GM23338 (cell line): ENCODE results near the gene PROX1. TPM values are rescaled to one million over a fixed set of nuclear protein-coding genes. Genes with fewer than 3 reads are reported as not detected.

Source experiments
- ATAC-seq: fragments of 200-7000 bp; cut with Tn5 transposase; 3 replicates; pipeline ENCODE4 v1.9.1; 2020
- DNase-seq: peaks from one replicate; pipeline ENCODE4 v3.0.0-alpha.2; 2015; ENCODE audit warnings: low spot score
- H2AFZ ChIP-seq: fragments of 200-600 bp; sonication (generic); 2 replicates; pipeline ENCODE4 v1.8.0; 2016; ENCODE audit warnings: antibody characterized with exemption, mild to moderate bottlenecking, moderate library complexity
- H3F3A ChIP-seq: fragments of 200-600 bp; sonication (generic); replicated peaks from 2 replicates; pipeline ENCODE4 v1.8.0; 2017; ENCODE audit warnings: antibody characterized with exemption, mixed run types, low read depth
- H3K27ac ChIP-seq: fragments of 200-600 bp; sonication (generic); 2 replicates; pipeline ENCODE4 v1.6.1; 2016; ENCODE audit warnings: low read depth
- H3K27me3 ChIP-seq: fragments of 200-600 bp; sonication (generic); 2 replicates; pipeline ENCODE4 v1.8.0; 2016; ENCODE audit warnings: mild to moderate bottlenecking, mixed run types, moderate library complexity; ENCODE audit not compliant: insufficient read depth
- H3K36me3 ChIP-seq: fragments of 200-600 bp; sonication (generic); 2 replicates; pipeline ENCODE4 v1.8.0; 2016; ENCODE audit warnings: mild to moderate bottlenecking; ENCODE audit not compliant: insufficient read depth
- H3K4me1 ChIP-seq: fragments of 200-600 bp; sonication (generic); 2 replicates; pipeline ENCODE4 v1.8.0; 2016; ENCODE audit warnings: mild to moderate bottlenecking, moderate library complexity; ENCODE audit not compliant: insufficient read depth
- H3K4me2 ChIP-seq: fragments of 200-600 bp; sonication (generic); 2 replicates; pipeline ENCODE4 v1.7.1; 2017; ENCODE audit warnings: mixed run types
- H3K4me3 ChIP-seq: fragments of 200-600 bp; sonication (generic); 2 replicates; pipeline ENCODE4 v1.6.1; 2016; ENCODE audit warnings: mixed run types
- H3K79me2 ChIP-seq: fragments of 200-600 bp; sonication (generic); replicated peaks from 2 replicates; pipeline ENCODE4 v1.8.0; 2017; ENCODE audit warnings: mild to moderate bottlenecking; ENCODE audit not compliant: insufficient read depth
- H3K9me2 ChIP-seq: fragments of 200-600 bp; sonication (generic); 2 replicates; pipeline ENCODE4 v1.8.0; 2017; ENCODE audit not compliant: insufficient read depth
- H4K20me1 ChIP-seq: fragments of 200-600 bp; sonication (generic); replicated peaks from 2 replicates; pipeline ENCODE4 v1.8.0; 2017; ENCODE audit warnings: mild to moderate bottlenecking; ENCODE audit not compliant: insufficient read depth
- H3K27ac Mint-ChIP-seq: 2 replicates; pipeline ENCODE4 v1.8.0; 2020; ENCODE audit warnings: inconsistent platforms, mild to moderate bottlenecking, moderate library complexity, mixed read lengths
- H3K27me3 Mint-ChIP-seq: 3 replicates; pipeline ENCODE4 v1.8.0; 2022; ENCODE audit warnings: low read depth, mild to moderate bottlenecking, moderate library complexity, mixed read lengths, inconsistent platforms; ENCODE audit not compliant: insufficient read depth, poor library complexity
- H3K36me3 Mint-ChIP-seq: 3 replicates; pipeline ENCODE4 v1.8.0; 2021; ENCODE audit warnings: low read depth, mild to moderate bottlenecking, inconsistent platforms, moderate library complexity, mixed read lengths
- H3K4me1 Mint-ChIP-seq: 3 replicates; pipeline ENCODE4 v1.8.0; 2020; ENCODE audit warnings: mild to moderate bottlenecking, inconsistent platforms, mixed read lengths
- H3K4me3 Mint-ChIP-seq: 3 replicates; pipeline ENCODE4 v1.8.0; 2021; ENCODE audit warnings: moderate library complexity, mild to moderate bottlenecking, inconsistent platforms, mixed read lengths
- H3K9me3 Mint-ChIP-seq: 3 replicates; pipeline ENCODE4 v1.8.0; 2020; ENCODE audit warnings: moderate library complexity, mild to moderate bottlenecking, inconsistent platforms, mixed read lengths
- EZH2phosphoT487 ChIP-seq: fragments of 200-600 bp; sonication (generic); IDR thresholded peaks from one replicate; pipeline ENCODE4 v1.8.1; 2018; ENCODE audit warnings: antibody characterized with exemption; ENCODE audit not compliant: unreplicated experiment
- JUNB ChIP-seq: IDR thresholded peaks from one replicate; pipeline ENCODE4 v1.6.1; 2016; ENCODE audit warnings: antibody characterized with exemption; ENCODE audit not compliant: unreplicated experiment
- NANOG ChIP-seq: IDR thresholded peaks from 2 replicates; pipeline ENCODE4 v1.6.1; 2016; ENCODE audit warnings: antibody characterized with exemption, borderline replicate concordance
- STAT1 ChIP-seq: IDR thresholded peaks from one replicate; pipeline ENCODE4 v1.6.1; 2016; ENCODE audit warnings: antibody characterized with exemption; ENCODE audit not compliant: unreplicated experiment
- ZNF331 ChIP-seq: fragments of 250-450 bp; sonication (Bioruptor Pico); IDR thresholded peaks from 2 replicates; pipeline ENCODE4 v1.5.0; 2020; ENCODE audit warnings: low read depth, mild to moderate bottlenecking, moderate library complexity
- polyA plus RNA-seq: library from polyadenylated mRNA; unstranded; fragments of >200 nt; fragmentation: Nextera tagmentation; extraction: Ambion mirVana; gene quantifications from 2 replicates; pipeline ENCODE4 v1.2.1, GENCODE V29; 2016
- total RNA-seq: library from RNA; depleted of rRNA; stranded (reverse); fragments of >200 nt; shearing (Covaris generic); gene quantifications from 2 replicates; pipeline ENCODE4 v1.2.3, GENCODE V29; 2014
- TF ChIP-seq, protein P1 (sequence below): fragments of 250-450 bp; sonication (Bioruptor Pico); IDR thresholded peaks from 2 replicates; pipeline ENCODE4 v1.5.0; 2020; ENCODE audit warnings: mild to moderate bottlenecking, moderate library complexity
- TF ChIP-seq, protein P2 (sequence below): IDR thresholded peaks from one replicate; pipeline ENCODE4 v1.6.1; 2018; ENCODE audit warnings: antibody characterized with exemption; ENCODE audit not compliant: unreplicated experiment

PROX1 gene
- total and polyA plus RNA-seq, 2 experiments from 2014 or later = 0.49 to 0.66 TPM

DNA sequence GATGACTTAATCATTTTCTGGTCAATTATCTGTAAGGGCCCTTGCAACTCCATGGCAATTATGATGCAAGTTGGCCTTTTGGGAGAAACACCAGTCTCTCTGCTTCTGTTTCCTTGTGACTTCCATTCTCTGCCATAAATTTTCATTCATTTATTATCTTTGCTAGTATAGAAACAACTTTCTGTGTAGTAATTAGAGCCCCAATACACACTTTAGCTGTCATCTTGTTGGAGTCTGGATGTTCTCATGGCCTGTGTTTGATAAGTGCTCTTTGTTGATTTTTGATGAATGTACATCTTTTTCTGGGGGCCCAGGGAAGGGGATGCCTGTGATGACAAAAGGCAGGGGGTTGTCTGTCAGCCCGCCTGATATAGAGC lies 22.4 kb downstream of the PROX1 start:
- Histone ChIP-seq H3K27ac (no peak overlapping the region), H2AFZ (no peak overlapping the region), H4K20me1 (no peaks in the 10 kb centered on the region), H3K9me2 (0 out of 2 replicates have a peak, but pooled peaks cover 11% of the 10 kb centered on the region), H3K4me3 (no peak overlapping the region), H3K4me2 (no peak overlapping the region), H3K79me2 (no peaks in the 10 kb centered on the region), H3K36me3 (no peaks in the 10 kb centered on the region), H3K27me3 (no peaks in the 10 kb centered on the region), H3F3A (no peaks in the 10 kb centered on the region), H3K4me1 (no peaks in the 10 kb centered on the region)
- Mint-ChIP-seq H3K36me3 (no peaks in the 10 kb centered on the region), H3K4me1 (peaks cover 9% of the 10 kb centered on the region), H3K9me3 (no peaks in the 10 kb centered on the region), H3K4me3 (no peak overlapping the region), H3K27me3 (no peaks in the 10 kb centered on the region), H3K27ac (no peak overlapping the region)
- ATAC-seq = no peak
- no peak for DNase-seq
- TF ChIP-seq, protein P1, sequence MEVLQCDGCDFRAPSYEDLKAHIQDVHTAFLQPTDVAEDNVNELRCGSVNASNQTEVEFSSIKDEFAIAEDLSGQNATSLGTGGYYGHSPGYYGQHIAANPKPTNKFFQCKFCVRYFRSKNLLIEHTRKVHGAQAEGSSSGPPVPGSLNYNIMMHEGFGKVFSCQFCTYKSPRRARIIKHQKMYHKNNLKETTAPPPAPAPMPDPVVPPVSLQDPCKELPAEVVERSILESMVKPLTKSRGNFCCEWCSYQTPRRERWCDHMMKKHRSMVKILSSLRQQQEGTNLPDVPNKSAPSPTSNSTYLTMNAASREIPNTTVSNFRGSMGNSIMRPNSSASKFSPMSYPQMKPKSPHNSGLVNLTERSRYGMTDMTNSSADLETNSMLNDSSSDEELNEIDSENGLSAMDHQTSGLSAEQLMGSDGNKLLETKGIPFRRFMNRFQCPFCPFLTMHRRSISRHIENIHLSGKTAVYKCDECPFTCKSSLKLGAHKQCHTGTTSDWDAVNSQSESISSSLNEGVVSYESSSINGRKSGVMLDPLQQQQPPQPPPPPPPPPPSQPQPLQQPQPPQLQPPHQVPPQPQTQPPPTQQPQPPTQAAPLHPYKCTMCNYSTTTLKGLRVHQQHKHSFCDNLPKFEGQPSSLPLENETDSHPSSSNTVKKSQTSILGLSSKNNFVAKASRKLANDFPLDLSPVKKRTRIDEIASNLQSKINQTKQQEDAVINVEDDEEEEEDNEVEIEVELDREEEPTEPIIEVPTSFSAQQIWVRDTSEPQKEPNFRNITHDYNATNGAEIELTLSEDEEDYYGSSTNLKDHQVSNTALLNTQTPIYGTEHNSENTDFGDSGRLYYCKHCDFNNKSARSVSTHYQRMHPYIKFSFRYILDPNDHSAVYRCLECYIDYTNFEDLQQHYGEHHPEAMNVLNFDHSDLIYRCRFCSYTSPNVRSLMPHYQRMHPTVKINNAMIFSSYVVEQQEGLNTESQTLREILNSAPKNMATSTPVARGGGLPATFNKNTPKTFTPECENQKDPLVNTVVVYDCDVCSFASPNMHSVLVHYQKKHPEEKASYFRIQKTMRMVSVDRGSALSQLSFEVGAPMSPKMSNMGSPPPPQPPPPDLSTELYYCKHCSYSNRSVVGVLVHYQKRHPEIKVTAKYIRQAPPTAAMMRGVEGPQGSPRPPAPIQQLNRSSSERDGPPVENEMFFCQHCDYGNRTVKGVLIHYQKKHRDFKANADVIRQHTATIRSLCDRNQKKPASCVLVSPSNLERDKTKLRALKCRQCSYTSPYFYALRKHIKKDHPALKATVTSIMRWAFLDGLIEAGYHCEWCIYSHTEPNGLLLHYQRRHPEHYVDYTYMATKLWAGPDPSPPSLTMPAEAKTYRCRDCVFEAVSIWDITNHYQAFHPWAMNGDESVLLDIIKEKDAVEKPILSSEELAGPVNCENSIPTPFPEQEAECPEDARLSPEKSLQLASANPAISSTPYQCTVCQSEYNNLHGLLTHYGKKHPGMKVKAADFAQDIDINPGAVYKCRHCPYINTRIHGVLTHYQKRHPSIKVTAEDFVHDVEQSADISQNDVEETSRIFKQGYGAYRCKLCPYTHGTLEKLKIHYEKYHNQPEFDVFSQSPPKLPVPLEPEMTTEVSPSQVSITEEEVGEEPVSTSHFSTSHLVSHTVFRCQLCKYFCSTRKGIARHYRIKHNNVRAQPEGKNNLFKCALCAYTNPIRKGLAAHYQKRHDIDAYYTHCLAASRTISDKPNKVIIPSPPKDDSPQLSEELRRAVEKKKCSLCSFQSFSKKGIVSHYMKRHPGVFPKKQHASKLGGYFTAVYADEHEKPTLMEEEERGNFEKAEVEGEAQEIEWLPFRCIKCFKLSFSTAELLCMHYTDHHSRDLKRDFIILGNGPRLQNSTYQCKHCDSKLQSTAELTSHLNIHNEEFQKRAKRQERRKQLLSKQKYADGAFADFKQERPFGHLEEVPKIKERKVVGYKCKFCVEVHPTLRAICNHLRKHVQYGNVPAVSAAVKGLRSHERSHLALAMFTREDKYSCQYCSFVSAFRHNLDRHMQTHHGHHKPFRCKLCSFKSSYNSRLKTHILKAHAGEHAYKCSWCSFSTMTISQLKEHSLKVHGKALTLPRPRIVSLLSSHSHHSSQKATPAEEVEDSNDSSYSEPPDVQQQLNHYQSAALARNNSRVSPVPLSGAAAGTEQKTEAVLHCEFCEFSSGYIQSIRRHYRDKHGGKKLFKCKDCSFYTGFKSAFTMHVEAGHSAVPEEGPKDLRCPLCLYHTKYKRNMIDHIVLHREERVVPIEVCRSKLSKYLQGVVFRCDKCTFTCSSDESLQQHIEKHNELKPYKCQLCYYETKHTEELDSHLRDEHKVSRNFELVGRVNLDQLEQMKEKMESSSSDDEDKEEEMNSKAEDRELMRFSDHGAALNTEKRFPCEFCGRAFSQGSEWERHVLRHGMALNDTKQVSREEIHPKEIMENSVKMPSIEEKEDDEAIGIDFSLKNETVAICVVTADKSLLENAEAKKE = no peak
- TF ChIP-seq NANOG (no peak), EZH2phosphoT487 (no peak), STAT1 (no peak), ZNF331 (CRISPR knock-in tag) (no peak), JUNB (no peak)
- TF ChIP-seq, protein P2, sequence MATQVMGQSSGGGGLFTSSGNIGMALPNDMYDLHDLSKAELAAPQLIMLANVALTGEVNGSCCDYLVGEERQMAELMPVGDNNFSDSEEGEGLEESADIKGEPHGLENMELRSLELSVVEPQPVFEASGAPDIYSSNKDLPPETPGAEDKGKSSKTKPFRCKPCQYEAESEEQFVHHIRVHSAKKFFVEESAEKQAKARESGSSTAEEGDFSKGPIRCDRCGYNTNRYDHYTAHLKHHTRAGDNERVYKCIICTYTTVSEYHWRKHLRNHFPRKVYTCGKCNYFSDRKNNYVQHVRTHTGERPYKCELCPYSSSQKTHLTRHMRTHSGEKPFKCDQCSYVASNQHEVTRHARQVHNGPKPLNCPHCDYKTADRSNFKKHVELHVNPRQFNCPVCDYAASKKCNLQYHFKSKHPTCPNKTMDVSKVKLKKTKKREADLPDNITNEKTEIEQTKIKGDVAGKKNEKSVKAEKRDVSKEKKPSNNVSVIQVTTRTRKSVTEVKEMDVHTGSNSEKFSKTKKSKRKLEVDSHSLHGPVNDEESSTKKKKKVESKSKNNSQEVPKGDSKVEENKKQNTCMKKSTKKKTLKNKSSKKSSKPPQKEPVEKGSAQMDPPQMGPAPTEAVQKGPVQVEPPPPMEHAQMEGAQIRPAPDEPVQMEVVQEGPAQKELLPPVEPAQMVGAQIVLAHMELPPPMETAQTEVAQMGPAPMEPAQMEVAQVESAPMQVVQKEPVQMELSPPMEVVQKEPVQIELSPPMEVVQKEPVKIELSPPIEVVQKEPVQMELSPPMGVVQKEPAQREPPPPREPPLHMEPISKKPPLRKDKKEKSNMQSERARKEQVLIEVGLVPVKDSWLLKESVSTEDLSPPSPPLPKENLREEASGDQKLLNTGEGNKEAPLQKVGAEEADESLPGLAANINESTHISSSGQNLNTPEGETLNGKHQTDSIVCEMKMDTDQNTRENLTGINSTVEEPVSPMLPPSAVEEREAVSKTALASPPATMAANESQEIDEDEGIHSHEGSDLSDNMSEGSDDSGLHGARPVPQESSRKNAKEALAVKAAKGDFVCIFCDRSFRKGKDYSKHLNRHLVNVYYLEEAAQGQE = no peak
